OCI-LY3 (cell line): ENCODE measurements around the gene SCGB2A2.

Experiments
- H2AFZ ChIP-seq: fragments of 200-600, 300-600 bp; shearing (Covaris generic); 2 replicates; pipeline ENCODE4 v1.6.0; 2014; ENCODE audit warnings: antibody characterized with exemption, low read depth, low read length
- H3K27ac ChIP-seq: fragments of 200-600, 300-600 bp; sonication (generic); 2 replicates; pipeline ENCODE4 v1.5.1; 2014; ENCODE audit warnings: mild to moderate bottlenecking, low read length, moderate library complexity, mixed read lengths
- H3K27me3 ChIP-seq: fragments of 200-600, 300-600 bp; sonication (generic); 2 replicates; pipeline ENCODE4 v1.6.1; 2014; ENCODE audit warnings: low read depth, low read length, mixed read lengths
- H3K36me3 ChIP-seq: fragments of 200-600, 300-600 bp; sonication (generic); replicated peaks from 2 replicates; pipeline ENCODE3; 2014; ENCODE audit warnings: low read depth, low read length, mixed read lengths
- H3K4me1 ChIP-seq: fragments of 300-600, 200-600 bp; sonication (generic); 2 replicates; pipeline ENCODE4 v1.6.1; 2014; ENCODE audit warnings: low read length, mixed read lengths
- H3K4me2 ChIP-seq: fragments of 200-600, 300-600 bp; sonication (generic); 2 replicates; pipeline ENCODE4 v1.6.1; 2014; ENCODE audit warnings: low read length, mixed read lengths
- H3K4me3 ChIP-seq: fragments of 300-600, 200-600 bp; sonication (generic); 2 replicates; pipeline ENCODE4 v1.5.1; 2014; ENCODE audit warnings: antibody characterized with exemption, mild to moderate bottlenecking, low read length, moderate library complexity
- H3K79me2 ChIP-seq: fragments of 300-600, 200-600 bp; shearing (Covaris generic); 2 replicates; pipeline ENCODE4 v1.6.1; 2014; ENCODE audit warnings: mild to moderate bottlenecking, low read length, mixed read lengths
- H3K9ac ChIP-seq: fragments of 300-600, 200-600 bp; shearing (Covaris generic); 2 replicates; pipeline ENCODE4 v1.6.0; 2014; ENCODE audit warnings: mild to moderate bottlenecking, low read length, moderate library complexity
- H3K9me3 ChIP-seq: fragments of 200-600, 300-600 bp; shearing (Covaris generic); 2 replicates; pipeline ENCODE4 v1.6.1; 2014; ENCODE audit warnings: low read length, mixed read lengths; ENCODE audit not compliant: insufficient read depth
- H4K20me1 ChIP-seq: fragments of 200-600, 300-600 bp; sonication (generic); 2 replicates; pipeline ENCODE4 v1.6.1; 2016; ENCODE audit warnings: low read length, mixed read lengths; ENCODE audit not compliant: insufficient read depth
- CTCF ChIP-seq: fragments of 200-600, 300-600 bp; sonication (generic); IDR thresholded peaks from 2 replicates; pipeline ENCODE4 v1.5.1; 2014; ENCODE audit warnings: antibody characterized with exemption, low read length, low read depth
- EZH2phosphoT487 ChIP-seq: fragments of 200-600 bp; shearing (Covaris generic); IDR thresholded peaks from 2 replicates; pipeline ENCODE4 v1.6.1; 2018; ENCODE audit warnings: antibody characterized with exemption, mixed run types, low read depth

SCGB2A2 gene

GRCh38 chr11:62280452-62280851 lies 10.5 kb downstream of the SCGB2A2 start:
- H2AFZ ChIP-seq, result no peak overlapping the region
- H3K4me1 ChIP-seq, result no peaks in the 10 kb centered on the region
- no peaks in the 10 kb centered on the region for H4K20me1 ChIP-seq
- no peaks in the 10 kb centered on the region for H3K27me3 ChIP-seq
- TF ChIP-seq EZH2phosphoT487 (no peak), CTCF (no peak)
- H3K27ac ChIP-seq, result no peak overlapping the region
- H3K36me3 ChIP-seq, result no peaks in the 10 kb centered on the region
- no peaks in the 10 kb centered on the region for H3K79me2 ChIP-seq
- H3K9me3 ChIP-seq, result no peaks in the 10 kb centered on the region
- H3K9ac ChIP-seq, result no peak overlapping the region
- no peak overlapping the region for H3K4me2 ChIP-seq
- H3K4me3 ChIP-seq, result no peak overlapping the region

GRCh38 chr11:62295504-62295903 lies 25.5 kb downstream of the SCGB2A2 start:
- no peaks in the 10 kb centered on the region for H4K20me1 ChIP-seq

GRCh38 chr11:62298975-62299374 lies 29.0 kb downstream of the SCGB2A2 start, which contains the start of gene SCGB1D4:
Gene SCGB1D4 (minus strand): TSS chr11:62299075. CDS start chr11:62299010, 65 bp downstream.
- Histone ChIP-seq H3K9ac (no peak within 1 kb of the TSS), H3K9me3 (no peaks in the 10 kb centered on the region), H3K4me1 (no peaks in the 10 kb centered on the region), H4K20me1 (no peaks in the 10 kb centered on the region), H3K4me3 (no peak within 1 kb of the TSS), H3K27me3 (peaks cover 55% of the 10 kb centered on the region), H3K27ac (no peak within 1 kb of the TSS), H2AFZ (no peak within 1 kb of the TSS), H3K79me2 (no peaks in the 10 kb centered on the region), H3K36me3 (no peaks in the 10 kb centered on the region), H3K4me2 (no peak within 1 kb of the TSS)
- TF ChIP-seq CTCF (no peak), EZH2phosphoT487 (no peak)

More at GRCh38 chr11:62295504-62295903, 25.5 kb downstream of the SCGB2A2 start:
- H3K4me3 ChIP-seq, result no peak overlapping the region
- no peaks in the 10 kb centered on the region for H3K9me3 ChIP-seq
- no peaks in the 10 kb centered on the region for H3K79me2 ChIP-seq
- H3K4me2 ChIP-seq, result no peak overlapping the region
- no peaks in the 10 kb centered on the region for H3K36me3 ChIP-seq
- no peak for TF ChIP-seq EZH2phosphoT487
- no peak for TF ChIP-seq CTCF
- no peak overlapping the region for H3K9ac ChIP-seq
- H3K27ac ChIP-seq, result no peak overlapping the region
- H3K27me3 ChIP-seq, result peaks cover 41% of the 10 kb centered on the region
- no peak overlapping the region for H2AFZ ChIP-seq
- no peaks in the 10 kb centered on the region for H3K4me1 ChIP-seq

- H3K4me2 ChIP-seq, result no peak overlapping the region
- no peaks in the 10 kb centered on the region for H4K20me1 ChIP-seq
- H3K27me3 ChIP-seq, result peaks cover 44% of the 10 kb centered on the region
- no peaks in the 10 kb centered on the region for H3K36me3 ChIP-seq
- H3K27ac ChIP-seq, result no peak overlapping the region
- H2AFZ ChIP-seq, result no peak overlapping the region
- no peak overlapping the region for H3K9ac ChIP-seq
- no peaks in the 10 kb centered on the region for H3K79me2 ChIP-seq
- no peak overlapping the region for H3K4me3 ChIP-seq
- no peaks in the 10 kb centered on the region for H3K9me3 ChIP-seq
- TF ChIP-seq EZH2phosphoT487 (no peak), CTCF (no peak)
- peaks cover 9% of the 10 kb centered on the region; the same call in 1 of the 2 replicates for H3K4me1 ChIP-seq
Measured at GRCh38 chr11:62306227-62306626, 36.3 kb downstream of the SCGB2A2 start.
